Thoracic aorta (tissue), 2 donors: Measurements from ENCODE around the gene ZNF267. TPM values are rescaled to one million over a fixed set of nuclear protein-coding genes. Genes with fewer than 3 reads are reported as not detected.
"Not testable (repeated sequence)": the region's sequence is repeated elsewhere in the genome, so short reads cannot be mapped to it uniquely, and the experiment has no call there.

Experiments
- ATAC-seq: fragments of 150-250 bp; one replicate; pipeline ENCODE4 v1.8.0; 2017; ENCODE audit warnings: low read depth; ENCODE audit not compliant: insufficient number of reproducible peaks, low FRiP score
- DNase-seq: peaks from one replicate; pipeline ENCODE4 v3.0.0-alpha.2; 2020; ENCODE audit warnings: low spot score
- H3K27ac ChIP-seq, 2 donors: fragments of 200-600 bp; sonication (generic); 1 replicate in 1 of 2; 2 replicates in 1 of 2; pipeline ENCODE4 v1.5.1; 2016; ENCODE audit warnings: mild to moderate bottlenecking in 2 of 2, moderate library complexity in 2 of 2
- H3K27me3 ChIP-seq: fragments of 200-600 bp; sonication (generic); replicated peaks from 2 replicates; pipeline ENCODE4 v1.6.0; 2016; ENCODE audit warnings: mild to moderate bottlenecking; ENCODE audit not compliant: insufficient read depth
- H3K36me3 ChIP-seq: fragments of 200-600 bp; sonication (generic); one replicate; pipeline ENCODE4 v1.5.1; 2016
- H3K4me1 ChIP-seq, 2 donors: fragments of 200-600 bp; sonication (generic); 1 replicate in 1 of 2; 2 replicates in 1 of 2; pipeline versions ENCODE4 v1.5.1 to v1.6.0; 2016; ENCODE audit warnings: low read depth in 2 of 2, mild to moderate bottlenecking in 1 of 2; ENCODE audit not compliant: control insufficient read depth in 1 of 2
- H3K4me3 ChIP-seq: fragments of 200-600 bp; sonication (generic); 2 replicates; pipeline ENCODE4 v1.5.1; 2016; ENCODE audit warnings: mild to moderate bottlenecking
- H3K9me3 ChIP-seq: fragments of 200-600 bp; sonication (generic); 2 replicates; pipeline ENCODE4 v1.5.1; 2016
- CTCF ChIP-seq: fragments of 200-600 bp; sonication (generic); IDR thresholded peaks from one replicate; pipeline ENCODE4 v1.5.1; 2019; ENCODE audit warnings: antibody characterized with exemption
- total RNA-seq, 2 donors: library from RNA; depleted of rRNA; stranded (reverse); fragments of >200 nt; gene quantifications; one replicate each; pipeline versions ENCODE4 v1.1.0 to v1.2.3, GENCODE V29; 2016

The ZNF267 gene
- total RNA-seq, 2 donors from 2014 or later = 5.6 to 16.0 TPM

- no peaks in the 10 kb centered on the region for H3K9me3 ChIP-seq
- no peak for TF ChIP-seq CTCF
- ATAC-seq (no peak), DNase-seq (no peak)
- H3K27me3 ChIP-seq = no peaks in the 10 kb centered on the region
- no peaks in the 10 kb centered on the region for H3K36me3 ChIP-seq
- H3K4me1 ChIP-seq = peaks cover 38 to 52% of the 10 kb centered on the region in 2 donors
- no peak overlapping the region for H3K4me3 ChIP-seq
- peak overlapping the region in 1 of 2 donors; percentile 34 for H3K27ac ChIP-seq
These were observed 6.3 kb downstream of the ZNF267 start for GRCh38 chr16:31879937-31880321.

DNA sequence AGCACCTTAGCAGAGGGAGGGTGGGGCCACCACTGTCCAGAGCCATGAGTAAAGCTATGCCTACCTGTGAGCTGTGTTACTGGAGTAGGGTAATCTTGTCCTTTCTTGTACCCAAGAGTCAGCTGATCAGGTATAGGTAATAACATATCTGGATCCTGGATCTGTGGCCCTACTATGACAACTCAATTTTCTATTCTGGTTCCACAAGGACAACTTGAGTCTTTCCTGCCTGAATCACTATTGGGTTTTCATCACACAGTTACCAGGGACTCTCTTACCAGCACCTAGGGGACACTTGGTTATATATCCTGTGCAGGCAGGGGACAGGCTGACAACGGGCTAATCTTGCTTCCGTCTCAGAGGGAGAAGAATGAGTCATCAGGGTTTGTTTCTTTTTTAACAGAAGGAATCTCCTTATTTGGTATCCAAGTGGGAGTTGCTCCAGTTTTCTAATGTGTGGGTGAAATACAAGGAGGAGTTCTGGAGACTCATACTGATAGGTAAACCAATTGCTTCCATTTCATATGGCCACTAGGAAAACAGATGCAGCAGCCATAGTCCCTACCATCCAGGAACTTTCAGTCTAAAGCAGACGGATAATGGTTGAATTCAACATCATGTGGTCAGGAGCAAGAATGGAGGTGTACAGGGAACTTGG lies 6.8 kb downstream of the ZNF267 start:
- peak overlapping the region in 1 of 2 donors; percentile 34 for H3K27ac ChIP-seq
- peak overlapping the region; percentile 33 for H3K4me3 ChIP-seq
- no peaks in the 10 kb centered on the region for H3K9me3 ChIP-seq
- ATAC-seq (peak; percentile 61), DNase-seq (no peak)
- H3K27me3 ChIP-seq = no peaks in the 10 kb centered on the region
- H3K4me1 ChIP-seq = peaks cover 32 to 46% of the 10 kb centered on the region in 2 donors
- peaks cover 2% of the 10 kb centered on the region for H3K36me3 ChIP-seq
- no peak for TF ChIP-seq CTCF

- no peak for DNase-seq
- ATAC-seq = no peak
- Histone ChIP-seq H3K27ac (no peak overlapping the region), H3K36me3 (peaks cover 21% of the 10 kb centered on the region), H3K9me3 (no peaks in the 10 kb centered on the region), H3K4me1 (peaks cover under 1 to 2% of the 10 kb centered on the region in 2 donors), H3K4me3 (no peak overlapping the region), H3K27me3 (no peaks in the 10 kb centered on the region)
- TF ChIP-seq CTCF = no peak
These were observed 12.6 kb downstream of the ZNF267 start for GRCh38 chr16:31886227-31886626.

DNA sequence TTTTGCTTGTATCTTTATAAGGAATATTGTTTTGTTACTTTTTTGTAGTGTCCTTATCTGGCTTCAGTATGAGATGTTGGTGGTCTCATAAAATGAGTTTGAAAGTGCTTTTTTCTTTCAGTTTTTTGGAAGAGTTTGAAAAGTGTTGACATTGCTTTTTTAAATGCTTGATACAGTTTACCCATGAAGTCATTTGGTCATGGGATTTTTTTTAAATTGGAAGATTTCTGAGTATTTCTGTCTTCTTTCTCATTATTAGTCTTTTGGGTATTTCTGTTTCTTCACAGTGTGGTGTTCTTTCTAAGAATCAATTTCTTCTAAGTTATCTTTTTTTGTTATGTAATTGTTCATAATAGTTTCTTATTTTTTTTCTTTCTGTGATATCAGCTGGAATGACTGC lies 15.1 kb downstream of the ZNF267 start:
- Histone ChIP-seq H3K9me3 (no peaks in the 10 kb centered on the region), H3K27ac (no peak overlapping the region), H3K4me3 (no peak overlapping the region), H3K4me1 (no peaks in the 10 kb centered on the region), H3K36me3 (peaks cover 37% of the 10 kb centered on the region), H3K27me3 (no peaks in the 10 kb centered on the region)
- TF ChIP-seq CTCF = no peak
- DNase-seq (no peak), ATAC-seq (no peak)

- H3K36me3 ChIP-seq = peaks cover 44% of the 10 kb centered on the region
- DNase-seq, H3K27ac ChIP-seq, ATAC-seq, H3K4me1 ChIP-seq, H3K9me3 ChIP-seq, H3K27me3 ChIP-seq, H3K4me3 ChIP-seq: not testable (repeated sequence)
These were observed 18.5 kb downstream of the ZNF267 start for GRCh38 chr16:31892111-31892510.

DNA sequence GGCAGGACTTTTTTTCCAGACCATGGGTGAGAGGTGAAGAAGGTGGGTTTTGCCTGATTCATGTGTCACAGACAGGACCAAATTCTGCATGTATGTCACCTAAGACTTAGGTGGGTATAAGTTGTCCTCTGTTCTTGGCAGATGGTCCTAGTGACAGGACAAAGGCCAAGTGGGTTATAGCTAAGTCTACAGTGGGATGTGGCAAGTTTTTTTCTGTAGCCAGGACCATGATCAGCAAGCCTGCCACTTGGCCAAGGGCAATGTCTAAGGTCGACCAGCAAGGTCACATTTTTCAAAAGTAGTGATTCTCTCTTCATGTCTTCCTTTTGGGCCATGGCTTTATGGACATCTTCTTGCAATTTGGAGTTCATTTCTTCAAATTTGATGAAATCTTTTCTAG lies 20.2 kb downstream of the ZNF267 start:
- ATAC-seq (no peak), DNase-seq (no peak)
- Histone ChIP-seq H3K27me3 (no peaks in the 10 kb centered on the region), H3K4me1 (no peaks in the 10 kb centered on the region), H3K27ac (no peak overlapping the region), H3K4me3 (no peak overlapping the region), H3K36me3 (peaks cover 48% of the 10 kb centered on the region), H3K9me3 (peaks cover 19% of the 10 kb centered on the region)
- no peak for TF ChIP-seq CTCF
